Measurements from ENCODE around the gene IFIT1B. TPM values are rescaled to one million over a fixed set of nuclear protein-coding genes. Genes with fewer than 3 reads are reported as not detected.

IFIT1B gene
- total and polyA plus RNA-seq, 9 of the 15 experiments (the other 6 are each of a cell fraction or from before 2014, with no cell fraction given) = not detected

DNA sequence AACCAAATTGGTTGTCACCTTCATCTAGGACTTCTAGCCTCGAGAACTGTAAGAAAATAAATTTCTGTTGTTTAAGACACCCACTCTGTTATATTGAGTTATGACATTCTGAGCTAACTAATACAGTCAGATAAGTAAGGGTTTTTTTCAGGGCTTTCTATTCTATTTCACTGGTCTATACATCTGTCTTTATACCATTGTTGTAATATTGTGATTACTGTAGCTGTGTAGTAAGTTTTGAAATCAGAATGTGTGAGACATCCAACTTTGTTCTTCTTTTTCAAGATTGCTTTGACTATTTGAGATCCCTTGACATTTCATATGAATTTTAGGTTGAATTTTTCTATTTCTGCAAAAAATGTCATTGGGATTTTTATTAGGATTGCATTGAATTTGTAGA, 22.1 kb downstream of the IFIT1B start (continued):
- TF ChIP-seq, protein P1, sequence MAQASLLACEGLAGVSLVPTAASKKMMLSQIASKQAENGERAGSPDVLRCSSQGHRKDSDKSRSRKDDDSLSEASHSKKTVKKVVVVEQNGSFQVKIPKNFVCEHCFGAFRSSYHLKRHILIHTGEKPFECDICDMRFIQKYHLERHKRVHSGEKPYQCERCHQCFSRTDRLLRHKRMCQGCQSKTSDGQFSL (CRISPR knock-in tag; IDR thresholded peaks at IDR 0.05) = no peak
- TF ChIP-seq, protein P1 (tag; IDR thresholded peaks at IDR 0.05) = no peak
- TF ChIP-seq, protein P2, sequence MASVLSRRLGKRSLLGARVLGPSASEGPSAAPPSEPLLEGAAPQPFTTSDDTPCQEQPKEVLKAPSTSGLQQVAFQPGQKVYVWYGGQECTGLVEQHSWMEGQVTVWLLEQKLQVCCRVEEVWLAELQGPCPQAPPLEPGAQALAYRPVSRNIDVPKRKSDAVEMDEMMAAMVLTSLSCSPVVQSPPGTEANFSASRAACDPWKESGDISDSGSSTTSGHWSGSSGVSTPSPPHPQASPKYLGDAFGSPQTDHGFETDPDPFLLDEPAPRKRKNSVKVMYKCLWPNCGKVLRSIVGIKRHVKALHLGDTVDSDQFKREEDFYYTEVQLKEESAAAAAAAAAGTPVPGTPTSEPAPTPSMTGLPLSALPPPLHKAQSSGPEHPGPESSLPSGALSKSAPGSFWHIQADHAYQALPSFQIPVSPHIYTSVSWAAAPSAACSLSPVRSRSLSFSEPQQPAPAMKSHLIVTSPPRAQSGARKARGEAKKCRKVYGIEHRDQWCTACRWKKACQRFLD (CRISPR knock-in tag; IDR thresholded peaks at IDR 0.05) = no peak
- TF ChIP-seq TRIM24 (IDR thresholded peaks at IDR 0.05) (no peak), ZNF583 (CRISPR knock-in tag; IDR thresholded peaks at IDR 0.05) (no peak), KDM1A (IDR thresholded peaks at IDR 0.05) (no peak)

DNA sequence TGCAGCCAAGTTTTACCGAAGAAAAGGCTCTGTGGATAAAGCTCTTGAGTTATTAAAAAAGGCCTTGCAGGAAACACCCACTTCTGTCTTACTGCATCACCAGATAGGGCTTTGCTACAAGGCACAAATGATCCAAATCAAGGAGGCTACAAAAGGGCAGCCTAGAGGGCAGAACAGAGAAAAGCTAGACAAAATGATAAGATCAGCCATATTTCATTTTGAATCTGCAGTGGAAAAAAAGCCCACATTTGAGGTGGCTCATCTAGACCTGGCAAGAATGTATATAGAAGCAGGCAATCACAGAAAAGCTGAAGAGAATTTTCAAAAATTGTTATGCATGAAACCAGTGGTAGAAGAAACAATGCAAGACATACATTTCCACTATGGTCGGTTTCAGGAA, 25.2 kb downstream of the IFIT1B start:
- Histone ChIP-seq H3K36me3 (ENCODE audit: control insufficient read depth, insufficient read depth, low read length) (no peaks in the 10 kb centered on the region), H3K9me1 (ENCODE audit: control insufficient read depth, insufficient read depth, low read length) (no peaks in the 10 kb centered on the region), H3K4me1 (replicated peaks in 1 of 2; ENCODE audit: control insufficient read depth in 2 of 2, insufficient read depth in 2 of 2, low read length in 2 of 2) (no peaks in the 10 kb centered on the region; a peak in 1 of 5 replicates), H3K79me2 (ENCODE audit: control insufficient read depth, insufficient read depth, low read length) (no peaks in the 10 kb centered on the region), H3K4me2 (ENCODE audit: insufficient read depth, low read length) (no peak overlapping the region), H2AFZ (ENCODE audit: low read depth, low read length) (no peak overlapping the region), H3K9ac (ENCODE audit: insufficient read depth in 1 of 2, low read depth in 2 of 2, low read length in 2 of 2) (no peak overlapping the region), H3K9me3 (replicated peaks; ENCODE audit: control insufficient read depth, insufficient read depth, low read depth, low read length) (no peaks in the 10 kb centered on the region), H3K27ac (ENCODE audit: extremely low read depth, low read depth, low read length) (no peak overlapping the region), H3K4me3 (no peak overlapping the region), H4K20me1 (replicated peaks; ENCODE audit: control insufficient read depth, insufficient read depth, low read length) (no peaks in the 10 kb centered on the region), H3K27me3 (ENCODE audit: control insufficient read depth in 2 of 2, insufficient read depth in 2 of 2, low read length in 2 of 2) (no peaks in the 10 kb centered on the region)
- ATAC-seq (no peak), FAIRE-seq (no peak), DNase-seq (ENCODE audit: extremely low read depth in 1 of 4, low spot score in 3 of 4) (no peak)
- CTCF ChIA-PET (ENCODE audit: low intra/inter-chr PET ratio) = no interaction called here
- intact Hi-C loops (cut with micrococcal nuclease) = no loop called here
- in situ Hi-C loops (cut with MboI) = no loop called here
- POLR2A ChIA-PET = no interaction called here
- BruUV-seq (replicated peaks) = no TSS peak
- 15% methylated on average over 2 of the region's 2 CpGs for WGBS (ENCODE audit: insufficient coverage, low coverage, missing lambda C conversion rate)
- TF ChIP-seq, protein P3, sequence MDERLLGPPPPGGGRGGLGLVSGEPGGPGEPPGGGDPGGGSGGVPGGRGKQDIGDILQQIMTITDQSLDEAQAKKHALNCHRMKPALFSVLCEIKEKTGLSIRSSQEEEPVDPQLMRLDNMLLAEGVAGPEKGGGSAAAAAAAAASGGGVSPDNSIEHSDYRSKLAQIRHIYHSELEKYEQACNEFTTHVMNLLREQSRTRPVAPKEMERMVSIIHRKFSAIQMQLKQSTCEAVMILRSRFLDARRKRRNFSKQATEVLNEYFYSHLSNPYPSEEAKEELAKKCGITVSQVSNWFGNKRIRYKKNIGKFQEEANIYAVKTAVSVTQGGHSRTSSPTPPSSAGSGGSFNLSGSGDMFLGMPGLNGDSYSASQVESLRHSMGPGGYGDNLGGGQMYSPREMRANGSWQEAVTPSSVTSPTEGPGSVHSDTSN (CRISPR knock-in tag; IDR thresholded peaks at IDR 0.05; ENCODE audit: low read depth) = no peak
- TF ChIP-seq, protein P3 (tag; conservative IDR thresholded peaks at IDR 0.05; ENCODE audit: low read depth) = peak; percentile 65
- TF ChIP-seq ZNF121 (CRISPR knock-in tag; conservative IDR thresholded peaks at IDR 0.05) = no peak
- TF ChIP-seq STAG1 (CRISPR knock-in tag; IDR thresholded peaks at IDR 0.05; ENCODE audit: borderline replicate concordance) = no peak
- TF ChIP-seq MEIS2 (IDR thresholded peaks at IDR 0.05; ENCODE audit: partially characterized antibody) = peak; percentile 36
- TF ChIP-seq FUS (optimal IDR thresholded peaks at IDR 0.05; ENCODE audit: low read depth, low read length) = no peak
- no peak for TF ChIP-seq ZNF184 (CRISPR knock-in tag; IDR thresholded peaks at IDR 0.05)

Data from K562 (cell line).